ENCODE results near the gene PPTC7. TPM values are rescaled to one million over a fixed set of nuclear protein-coding genes. Genes with fewer than 3 reads are reported as not detected.

Gene PPTC7
- total RNA-seq, 2 donors from 2014 or later = 30.7 to 32.4 TPM

DNA sequence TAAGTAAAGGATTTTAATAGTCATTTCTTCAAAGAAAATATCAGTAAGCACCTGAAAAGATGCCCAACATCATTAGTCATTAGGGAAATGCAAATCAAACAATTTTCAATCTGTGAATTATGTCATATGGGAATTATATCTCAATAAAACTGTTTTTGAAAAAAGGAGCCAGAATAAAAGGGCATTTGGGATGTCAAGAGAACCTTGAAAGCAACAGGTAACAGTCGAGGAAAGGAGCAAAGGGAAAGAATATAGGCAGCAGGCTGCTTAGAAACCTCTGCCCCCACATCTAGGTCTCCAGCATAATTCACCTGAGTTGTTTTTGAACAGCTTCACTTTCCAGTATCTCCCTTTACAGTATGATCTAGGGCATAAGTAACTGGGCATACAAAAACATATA is 68.8 kb downstream of the PPTC7 start:
- no peak for ATAC-seq
- intact Hi-C loops (cut with DNase I, micrococcal nuclease) = loop anchor here in 1 of 2 donors (5.0 kb wide), 1 partner anchor 88 kb away; no protein-coding TSS in a partner anchor
- no peak for DNase-seq

DNA sequence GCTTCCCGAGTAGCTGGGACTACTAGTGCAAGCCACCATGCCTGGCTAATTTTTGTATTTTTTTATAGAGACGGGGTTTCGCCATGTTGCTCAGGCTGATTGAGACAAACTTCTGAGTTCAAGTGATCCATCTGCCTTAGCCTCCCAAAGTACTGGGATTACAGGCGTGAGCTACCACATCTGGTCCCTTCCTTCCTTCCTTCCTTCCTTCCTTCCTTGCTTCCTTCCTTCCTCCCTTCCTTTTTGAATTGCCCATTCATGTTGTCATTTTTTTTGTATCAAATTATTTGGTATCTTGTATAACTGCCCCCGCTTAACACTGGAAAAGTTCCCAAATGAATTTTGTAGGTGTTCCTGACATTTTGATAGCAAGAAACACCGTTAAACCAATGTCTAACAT is 69.3 kb downstream of the PPTC7 start:
- DNase-seq = no peak
- intact Hi-C loops (cut with DNase I, micrococcal nuclease) = loop anchor here in 1 of 2 donors (5.0 kb wide), 1 partner anchor 88 kb away; no protein-coding TSS in a partner anchor
- ATAC-seq = no peak

DNA sequence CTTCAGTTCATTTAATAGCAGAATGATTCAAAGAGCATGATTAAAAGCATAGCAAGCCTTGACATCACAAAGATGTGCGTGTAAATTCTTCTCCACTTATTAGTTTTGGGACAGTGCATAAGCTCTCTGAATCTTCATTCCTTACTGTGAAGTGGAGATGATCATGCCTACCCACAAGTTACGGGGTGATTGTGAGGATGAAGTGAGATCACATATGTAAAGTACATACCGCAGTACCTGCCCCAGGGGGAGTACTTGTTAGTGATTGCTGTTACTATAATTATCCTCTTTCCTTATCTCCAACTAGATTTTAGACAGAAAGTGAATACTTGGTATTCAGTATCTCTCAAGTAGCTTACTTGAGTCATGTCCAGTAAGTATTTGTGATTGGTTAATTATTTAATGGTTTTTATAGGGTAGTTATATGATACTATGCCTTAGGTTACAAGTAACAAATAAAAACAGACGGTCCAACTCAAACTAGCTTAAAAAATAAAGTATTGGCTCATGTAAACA is 75.0 kb downstream of the PPTC7 start:
- no peak for ATAC-seq
- intact Hi-C loops (cut with DNase I, micrococcal nuclease) = loop anchor here in 1 of 2 donors (10.0 kb wide), 1 partner anchor 97 kb away; no protein-coding TSS in a partner anchor
- DNase-seq = no peak

DNA sequence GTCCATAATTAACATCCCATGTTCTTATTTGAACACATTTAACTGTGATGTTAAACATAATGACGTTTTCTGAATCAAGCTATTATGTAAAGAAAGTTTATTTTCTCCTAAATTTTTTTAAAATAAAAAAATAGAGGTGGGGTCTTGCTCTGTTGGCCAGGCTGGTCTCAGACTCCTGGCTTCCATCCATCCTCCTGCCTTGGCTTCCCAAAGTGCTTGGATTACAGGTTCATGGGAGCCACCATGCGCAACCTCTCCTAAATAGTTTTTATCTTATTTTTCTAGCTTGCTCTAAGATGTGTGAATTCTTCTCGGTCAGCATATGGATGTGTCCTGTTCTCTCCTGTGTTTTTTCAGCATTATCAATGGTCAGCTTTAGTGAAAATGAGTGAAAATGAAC is 77.8 kb downstream of the PPTC7 start:
- no peak for ATAC-seq
- DNase-seq = no peak
- intact Hi-C loops (cut with DNase I, micrococcal nuclease) = loop anchor here in 1 of 2 donors (10.0 kb wide), 1 partner anchor 99 kb away; no protein-coding TSS in a partner anchor

DNA sequence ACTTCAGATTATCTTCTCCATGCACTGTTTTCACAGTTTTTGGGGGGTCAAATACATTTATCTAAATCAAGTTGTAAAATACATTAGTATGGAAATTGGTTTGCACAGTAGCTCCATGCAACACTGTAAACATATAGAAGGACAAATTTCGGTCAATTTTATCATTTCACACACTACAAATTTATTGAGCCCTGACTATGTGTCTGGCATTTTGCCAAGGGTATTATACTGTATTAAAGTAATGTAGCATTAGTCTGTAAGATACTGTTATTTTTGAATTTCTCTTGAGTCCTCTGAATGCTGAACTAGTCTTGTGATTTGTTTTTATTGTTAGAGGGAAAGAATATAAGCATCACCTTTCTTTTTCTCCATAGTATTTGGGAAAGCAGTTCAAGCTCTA is 79.7 kb downstream of the PPTC7 start:
- ATAC-seq = no peak
- intact Hi-C loops (cut with DNase I, micrococcal nuclease) = loop anchor here (5.0 to 10.0 kb wide), 2 partner anchors 36 to 101 kb away; partner anchors contain the start of genes FAM216A (in 1 of the 2) and GPN3 (in 1 of the 2)
- no peak for DNase-seq

DNA sequence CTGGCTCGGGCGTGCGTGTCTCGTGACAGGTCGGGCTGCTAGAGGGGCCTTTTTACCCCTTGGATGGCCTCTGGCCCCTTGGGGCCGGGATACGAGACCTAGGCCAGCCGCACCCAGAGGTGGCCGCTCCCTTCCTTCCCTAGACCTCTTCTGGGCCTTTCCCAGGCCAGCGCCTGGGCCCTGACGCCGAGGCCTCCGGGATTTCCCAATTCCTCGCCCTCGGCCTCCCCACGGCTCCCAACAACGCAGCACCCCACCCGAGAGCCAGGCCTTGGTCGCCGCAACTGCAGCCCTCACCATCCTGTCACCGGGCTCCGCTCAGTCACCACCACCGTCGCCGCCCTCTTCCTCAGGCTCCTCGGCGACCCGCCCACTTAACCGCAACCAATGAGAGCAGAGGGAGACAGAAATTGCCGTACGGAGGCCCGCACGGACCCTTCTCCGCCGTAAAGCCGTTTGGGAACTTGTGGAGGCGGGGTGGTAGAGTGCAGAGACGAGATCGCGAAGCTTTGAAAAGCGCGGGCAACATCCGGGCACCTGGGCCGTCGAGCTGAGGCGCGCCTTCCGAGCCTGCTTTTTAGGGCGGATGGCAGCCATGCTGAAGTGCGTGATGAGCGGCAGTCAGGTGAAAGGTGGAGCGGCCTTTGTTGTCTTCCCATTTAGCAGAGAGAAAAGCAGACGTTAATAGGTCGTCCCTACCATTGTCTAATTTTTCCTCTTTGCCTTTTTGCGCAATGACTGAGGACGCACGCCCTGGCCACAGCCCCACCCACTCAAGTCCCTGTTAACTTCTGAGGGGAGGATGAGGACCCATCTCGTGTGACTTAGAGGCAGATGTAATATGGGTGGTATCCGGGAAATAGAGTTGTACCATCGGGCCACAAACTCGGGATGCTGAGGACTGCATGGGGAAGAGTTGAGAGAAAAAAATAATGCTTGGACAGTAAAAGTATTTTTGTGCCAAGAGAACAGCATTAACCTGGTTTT is 81.1 kb downstream of the PPTC7 start, which contains the start of the genes RAD9B and VPS29:
RAD9B (plus strand) TSS at position 580 of the 987 bp plus-strand sequence; CDS start at position 587, 7 bp downstream.
VPS29 (minus strand) TSS at position 360 of the 987 bp plus-strand sequence; CDS start at position 300, 60 bp downstream.
- intact Hi-C loops (cut with DNase I, micrococcal nuclease) = loop anchor here (5.0 to 10.0 kb wide), 2 partner anchors 35 to 103 kb away; partner anchors contain the start of genes FAM216A (in 1 of the 2) and GPN3 (in 1 of the 2)
- ATAC-seq (peak; percentile 95), DNase-seq (peak; percentile 98)

DNA sequence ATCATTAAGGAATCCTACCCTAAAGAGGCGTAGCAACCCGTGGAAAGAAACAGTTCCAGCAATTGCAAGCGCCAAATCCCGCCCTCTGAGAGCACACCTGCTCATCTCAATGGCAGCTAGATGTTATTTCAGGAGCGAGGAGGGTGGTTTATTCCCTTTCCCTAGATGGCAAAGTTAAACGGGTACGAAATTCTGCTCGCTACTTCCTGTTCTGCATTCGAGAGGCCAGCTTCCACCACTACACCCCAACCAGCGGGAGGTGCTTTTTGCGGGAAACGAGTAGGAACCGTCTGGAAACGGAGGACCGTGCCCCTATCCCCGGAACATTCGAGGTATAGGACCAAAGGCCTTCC is 81.7 kb downstream of the PPTC7 start:
- peak in 1 of 2 donors; percentile 57 for DNase-seq
- intact Hi-C loops (cut with DNase I, micrococcal nuclease) = loop anchor here (5.0 to 10.0 kb wide), 2 partner anchors 34 to 103 kb away; partner anchors contain the start of genes FAM216A (in 1 of the 2) and GPN3 (in 1 of the 2)
- ATAC-seq = peak; percentile 52

DNA sequence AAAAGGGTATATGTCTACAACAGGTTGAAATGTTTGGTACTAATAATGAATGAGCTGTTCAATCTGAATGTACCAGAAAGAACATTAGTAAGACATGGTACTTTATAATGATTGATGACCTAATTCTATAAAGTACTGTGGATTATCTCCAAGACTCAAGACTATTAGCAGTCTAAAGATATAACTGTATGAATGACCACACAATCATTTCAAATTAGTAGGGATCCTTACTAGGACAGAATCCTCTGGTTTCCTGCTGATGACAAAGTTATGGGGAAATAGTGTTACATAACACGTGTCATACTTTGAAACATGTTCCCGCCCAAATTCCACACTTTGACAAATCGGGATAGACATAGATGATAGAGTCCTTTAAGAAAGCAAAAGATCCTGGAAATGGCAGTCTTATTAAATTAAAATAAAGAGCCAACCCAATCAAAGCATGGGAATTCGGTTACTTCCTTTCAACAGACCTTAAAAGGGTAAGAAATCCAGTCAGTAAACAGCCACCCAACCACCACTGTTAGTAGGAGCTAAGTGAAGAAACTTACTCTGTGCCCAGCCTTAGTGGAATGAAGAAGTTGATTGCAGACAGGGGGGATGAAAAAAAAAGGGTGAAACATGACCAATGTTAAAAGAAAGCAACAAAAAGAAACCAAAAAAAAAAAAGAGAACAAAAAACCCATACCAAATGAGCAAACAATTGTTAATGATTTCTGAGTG is 84.0 kb downstream of the PPTC7 start:
- intact Hi-C loops (cut with DNase I, micrococcal nuclease) = no loop called here
- DNase-seq = no peak
- ATAC-seq = no peak

Other genes starting within 250 kb of the PPTC7 start
- gene ANAPC7, start 179.6 kb downstream of the PPTC7 start, total RNA-seq = 10 to 100 TPM; 27.3 to 31.1 TPM
- gene ARPC3, start 133.0 kb downstream of the PPTC7 start, total RNA-seq = 100 to 1,000 TPM; 276 to 284 TPM
- 10 to 100 TPM in 1 of 2 donors, 1 to 10 TPM in 1; 8.1 to 10.2 TPM for gene GPN3, start 115.1 kb downstream of the PPTC7 start, total RNA-seq
- gene FAM216A, start 114.5 kb downstream of the PPTC7 start, total RNA-seq = 1 to 10 TPM; 1.5 to 1.6 TPM
- gene VPS29, start 81.2 kb downstream of the PPTC7 start, total RNA-seq = 100 to 1,000 TPM in 1 of 2 donors, 10 to 100 TPM in 1; 99.0 to 114 TPM
- under 1 TPM; 0.25 to 0.37 TPM for gene RAD9B, start 81.0 kb downstream of the PPTC7 start, total RNA-seq
- 1 to 10 TPM; 8.0 to 9.1 TPM for gene TCTN1, start 30.8 kb upstream of the PPTC7 start, total RNA-seq
- gene HVCN1, start 105.8 kb upstream of the PPTC7 start, total RNA-seq = 1 to 10 TPM; 1.4 to 3.0 TPM
- gene PPP1CC, start 159.6 kb upstream of the PPTC7 start, total RNA-seq = 100 to 1,000 TPM; 165 to 178 TPM

Measured in left colon (tissue), 2 donors.